Measurements from ENCODE around the gene SLC6A18. TPM values are rescaled to one million over a fixed set of nuclear protein-coding genes. Genes with fewer than 3 reads are reported as not detected.

SLC6A18 gene
- polyA plus RNA-seq, 1 experiment: not detected

- no peak for DNase-seq (ENCODE audit: low read depth, low spot score)
- CTCF ChIA-PET: no interaction called here
- Histone ChIP-seq H3K4me3 (ENCODE audit: low read depth, low read length) (no peak overlapping the region), H3K9me3 (ENCODE audit: control insufficient read depth, insufficient read depth, low read length) (peaks cover 13% of the 10 kb centered on the region; the same call in 1 of the 2 replicates), H3K27ac (ENCODE audit: low read depth, low read length) (no peak overlapping the region), H3K27me3 (ENCODE audit: control insufficient read depth, insufficient read depth, low read length) (no peaks in the 10 kb centered on the region)
- POLR2A ChIA-PET: no interaction called here
- no peak for TF ChIP-seq CTCF (IDR thresholded peaks at IDR 0.05; ENCODE audit: low read depth, low read length)
These were observed 41.1 kb upstream of the SLC6A18 start for GRCh38 chr5:1184163-1184470.

GRCh38 chr5:1184481-1184880, 40.7 kb upstream of the SLC6A18 start:
- no peak for DNase-seq (ENCODE audit: low read depth, low spot score)
- peaks cover 10% of the 10 kb centered on the region; the same call in 1 of the 2 replicates for H3K9me3 ChIP-seq (ENCODE audit: control insufficient read depth, insufficient read depth, low read length)
- CTCF ChIA-PET: no interaction called here
- H3K4me3 ChIP-seq (ENCODE audit: low read depth, low read length): no peak overlapping the region
- POLR2A ChIA-PET: no interaction called here
- TF ChIP-seq CTCF (IDR thresholded peaks at IDR 0.05; ENCODE audit: low read depth, low read length): no peak
- no peak overlapping the region for H3K27ac ChIP-seq (ENCODE audit: low read depth, low read length)
- H3K27me3 ChIP-seq (ENCODE audit: control insufficient read depth, insufficient read depth, low read length): no peaks in the 10 kb centered on the region

- CTCF ChIA-PET: no interaction called here
- Histone ChIP-seq H3K9me3 (ENCODE audit: control insufficient read depth, insufficient read depth, low read length) (peaks cover 9% of the 10 kb centered on the region; the same call in 1 of the 2 replicates), H3K4me3 (ENCODE audit: low read depth, low read length) (no peak overlapping the region), H3K27ac (ENCODE audit: low read depth, low read length) (no peak overlapping the region), H3K27me3 (ENCODE audit: control insufficient read depth, insufficient read depth, low read length) (no peaks in the 10 kb centered on the region)
- no peak for TF ChIP-seq CTCF (IDR thresholded peaks at IDR 0.05; ENCODE audit: low read depth, low read length)
- no peak for DNase-seq (ENCODE audit: low read depth, low spot score)
- POLR2A ChIA-PET: no interaction called here
These were observed 40.0 kb upstream of the SLC6A18 start for GRCh38 chr5:1185038-1185627.

- ChIA-PET CTCF (no interaction called here), POLR2A (no interaction called here)
- peaks cover 9% of the 10 kb centered on the region; the same call in 1 of the 2 replicates for H3K9me3 ChIP-seq (ENCODE audit: control insufficient read depth, insufficient read depth, low read length)
- no peak overlapping the region for H3K27ac ChIP-seq (ENCODE audit: low read depth, low read length)
- no peak for DNase-seq (ENCODE audit: low read depth, low spot score)
- TF ChIP-seq CTCF (IDR thresholded peaks at IDR 0.05; ENCODE audit: low read depth, low read length): no peak
- no peak overlapping the region for H3K4me3 ChIP-seq (ENCODE audit: low read depth, low read length)
- peaks cover 2% of the 10 kb centered on the region for H3K27me3 ChIP-seq (ENCODE audit: control insufficient read depth, insufficient read depth, low read length)
These were observed 39.4 kb upstream of the SLC6A18 start for GRCh38 chr5:1185629-1186350.

GRCh38 chr5:1186351-1187233, 38.6 kb upstream of the SLC6A18 start:
- TF ChIP-seq CTCF (IDR thresholded peaks at IDR 0.05; ENCODE audit: low read depth, low read length): no peak
- CTCF ChIA-PET: no interaction called here
- H3K27me3 ChIP-seq (ENCODE audit: control insufficient read depth, insufficient read depth, low read length): peaks cover 4% of the 10 kb centered on the region

More at GRCh38 chr5:1186351-1187233, 38.6 kb upstream of the SLC6A18 start:
- POLR2A ChIA-PET: no interaction called here
- H3K27ac ChIP-seq (ENCODE audit: low read depth, low read length): no peak overlapping the region
- DNase-seq (ENCODE audit: low read depth, low spot score): no peak
- peaks cover 9% of the 10 kb centered on the region; the same call in 1 of the 2 replicates for H3K9me3 ChIP-seq (ENCODE audit: control insufficient read depth, insufficient read depth, low read length)
- H3K4me3 ChIP-seq (ENCODE audit: low read depth, low read length): no peak overlapping the region
